GM12873 (cell line): Measurements from ENCODE around the gene CEP192.

Experiments
- CTCF ChIP-seq: IDR thresholded peaks from 2 replicates; pipeline ENCODE4 v1.5.1; 2012; ENCODE audit warnings: low read depth, mild to moderate bottlenecking, moderate library complexity, low read length, control low read depth; ENCODE audit not compliant: insufficient read depth; ENCODE audit errors: missing control alignments

Gene CEP192

GRCh38 chr18:13067124-13067523, 76.0 kb downstream of the CEP192 start:
- TF ChIP-seq CTCF, result no peak

GRCh38 chr18:13067966-13068365, 76.8 kb downstream of the CEP192 start:
- TF ChIP-seq CTCF, result no peak

- TF ChIP-seq CTCF, result no peak
Observed at GRCh38 chr18:13070460-13070859, 79.3 kb downstream of the CEP192 start.

GRCh38 chr18:13076886-13077285, 85.7 kb downstream of the CEP192 start:
- no peak for TF ChIP-seq CTCF

GRCh38 chr18:13077473-13077872, 86.3 kb downstream of the CEP192 start:
- no peak for TF ChIP-seq CTCF

- TF ChIP-seq CTCF, result no peak
Observed at GRCh38 chr18:13086906-13087305, 95.7 kb downstream of the CEP192 start.

GRCh38 chr18:13095466-13095865, 104.3 kb downstream of the CEP192 start:
- no peak for TF ChIP-seq CTCF

GRCh38 chr18:13096232-13096631, 105.1 kb downstream of the CEP192 start:
- TF ChIP-seq CTCF, result no peak
